Measurements from ENCODE around the gene UBA52.
A peak's percentile ranks its signal among the peaks of the same experiment; 100 is the strongest.

UBA52 gene

DNA sequence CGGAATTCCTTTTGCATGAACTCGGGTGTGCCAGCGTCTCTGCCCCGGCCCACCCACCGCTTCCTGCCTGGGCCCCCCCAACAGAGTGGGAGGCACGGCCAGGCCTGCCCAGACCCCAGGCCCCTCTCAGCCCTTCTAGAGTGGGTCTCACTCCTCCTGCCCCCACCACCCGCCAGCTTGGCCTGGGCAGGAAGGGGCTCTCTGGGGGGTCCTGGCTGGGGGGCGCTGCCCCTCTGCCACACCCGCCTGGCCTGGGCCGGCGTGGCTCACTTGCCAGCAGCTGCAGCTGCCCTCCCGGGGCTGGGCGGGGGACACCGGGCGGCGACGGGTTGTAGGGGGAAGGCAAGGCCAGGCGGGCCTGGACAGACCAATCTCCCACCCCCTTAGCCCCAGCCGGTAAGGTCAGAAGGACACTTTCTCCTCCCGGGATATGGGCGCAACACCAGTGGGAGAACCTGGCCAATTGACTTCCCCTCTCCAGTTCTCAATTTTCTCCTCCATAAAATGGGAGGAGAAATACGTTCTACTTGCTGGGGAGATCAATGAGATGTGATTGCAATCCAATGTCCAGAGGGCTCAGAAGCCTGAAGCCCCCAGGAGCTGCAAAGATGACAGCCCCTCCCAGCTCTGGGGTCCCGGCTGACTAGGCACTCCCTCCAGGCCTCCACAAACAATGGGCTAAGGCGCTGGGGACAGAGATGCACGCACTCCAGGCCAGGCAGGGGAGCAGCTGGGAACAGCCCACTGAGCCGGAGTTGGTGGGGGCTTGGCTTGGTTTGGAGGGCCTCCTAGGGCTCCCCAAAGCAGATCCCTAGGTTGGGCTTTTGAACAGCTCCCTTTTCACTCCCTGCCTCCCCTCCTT is 32.5 kb downstream of the UBA52 start:
- Histone ChIP-seq H3K36me3 (replicated peaks) (no peaks in the 10 kb centered on the region), H3K27me3 (ENCODE audit: low read depth) (peaks cover 41% of the 10 kb centered on the region), H3K4me3 (no peak overlapping the region)

DNA sequence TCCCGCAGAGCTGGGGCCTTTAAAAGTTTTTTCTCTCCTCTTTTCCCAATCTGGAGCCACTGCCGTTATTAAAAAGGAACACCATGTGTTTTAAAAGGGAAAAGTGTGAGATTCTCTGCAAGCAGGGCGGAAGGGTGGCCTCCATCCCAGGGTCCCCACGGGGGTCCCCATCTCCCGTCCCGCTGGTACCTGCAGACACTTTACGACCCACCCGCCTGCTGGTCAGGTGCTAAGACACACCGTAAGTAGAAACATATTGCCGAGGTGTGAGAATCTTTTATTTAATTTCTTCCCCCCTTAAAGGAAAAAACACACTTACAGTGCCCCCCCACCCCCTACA is 33.1 kb downstream of the UBA52 start:
- in situ Hi-C loops (cut with MboI; ENCODE audit: low sequenced_read_pairs) = no loop called here
- DNase-seq (ENCODE audit: low spot score in 2 of 2) = no peak
- Histone ChIP-seq H3K4me3 (no peak overlapping the region), H3K36me3 (replicated peaks) (no peaks in the 10 kb centered on the region), H3K27me3 (ENCODE audit: low read depth) (peaks cover 47% of the 10 kb centered on the region), H3K9me3 (no peaks in the 10 kb centered on the region), H3K4me1 (no peaks in the 10 kb centered on the region)

More for the DNA sequence above, 32.5 kb downstream of the UBA52 start:
- Histone ChIP-seq H3K9me3 (no peaks in the 10 kb centered on the region), H3K4me1 (no peaks in the 10 kb centered on the region)
- DNase-seq (ENCODE audit: low spot score in 2 of 2) = no peak
- in situ Hi-C loops (cut with MboI; ENCODE audit: low sequenced_read_pairs) = no loop called here

- in situ Hi-C loops (cut with MboI; ENCODE audit: low sequenced_read_pairs) = no loop called here
- no peaks in the 10 kb centered on the region for H3K9me3 ChIP-seq
- peak overlapping the region; percentile 27 for H3K4me3 ChIP-seq
- DNase-seq (ENCODE audit: low spot score in 2 of 2) = no peak
- no peaks in the 10 kb centered on the region for H3K36me3 ChIP-seq (replicated peaks)
- H3K27me3 ChIP-seq (ENCODE audit: low read depth) = peaks cover 51% of the 10 kb centered on the region
- H3K4me1 ChIP-seq = no peaks in the 10 kb centered on the region
Measured at GRCh38 chr19:18605196-18605545, 33.5 kb downstream of the UBA52 start.

DNA sequence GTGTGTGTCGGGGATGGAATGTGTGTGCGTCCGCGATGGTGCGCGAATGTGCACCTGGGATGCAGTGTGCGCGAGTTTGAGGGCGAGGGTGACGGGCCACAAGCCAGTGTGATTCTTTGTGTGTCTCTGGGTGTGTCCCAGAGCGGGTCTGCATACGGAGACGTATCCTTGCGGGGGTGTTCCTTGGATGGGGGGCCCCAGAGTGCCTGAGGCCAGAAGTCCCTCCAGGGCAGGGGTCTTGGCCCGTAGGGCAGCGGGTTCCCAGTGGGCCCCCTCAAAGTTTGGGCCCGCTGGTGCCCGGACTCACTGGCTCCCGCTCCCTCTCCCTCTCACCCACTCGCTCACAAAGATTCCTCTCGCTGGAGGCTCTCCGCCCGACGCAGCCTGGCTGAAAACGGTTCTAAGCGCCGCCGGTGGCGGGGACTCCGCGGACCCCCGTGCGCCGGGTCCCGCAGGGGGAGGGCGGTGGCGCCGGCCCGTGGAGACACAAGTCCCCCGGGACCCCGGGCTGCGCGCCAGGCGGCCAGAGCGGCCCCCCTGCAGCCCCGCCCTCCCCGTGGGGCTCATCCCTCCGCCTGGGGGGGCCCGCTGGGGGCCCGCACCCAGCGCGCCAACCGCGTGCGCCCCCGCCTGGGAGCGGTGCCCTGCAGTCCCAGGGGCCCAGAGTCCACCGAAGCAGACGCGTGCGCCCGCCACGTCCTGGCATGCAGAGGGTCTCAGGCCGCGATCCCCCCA is 34.1 kb downstream of the UBA52 start:
- Histone ChIP-seq H3K4me1 (no peaks in the 10 kb centered on the region), H3K4me3 (peak overlapping the region; percentile 27), H3K9me3 (no peaks in the 10 kb centered on the region), H3K27me3 (ENCODE audit: low read depth) (peaks cover 57% of the 10 kb centered on the region), H3K36me3 (replicated peaks) (no peaks in the 10 kb centered on the region)
- peak in 1 of 2 experiments; percentile 28 for DNase-seq (ENCODE audit: low spot score in 2 of 2)
- in situ Hi-C loops (cut with MboI; ENCODE audit: low sequenced_read_pairs) = no loop called here

- Histone ChIP-seq H3K27me3 (ENCODE audit: low read depth) (peaks cover 61% of the 10 kb centered on the region), H3K4me1 (peaks cover under 1% of the 10 kb centered on the region; the same call in 1 of the 2 replicates), H3K36me3 (replicated peaks) (no peaks in the 10 kb centered on the region), H3K9me3 (no peaks in the 10 kb centered on the region), H3K4me3 (peak within 1 kb of the TSS; percentile 27)
- in situ Hi-C loops (cut with MboI; ENCODE audit: low sequenced_read_pairs) = no loop called here
- no peak for DNase-seq (ENCODE audit: low spot score in 2 of 2)
Measured at GRCh38 chr19:18606281-18607225, 34.9 kb downstream of the UBA52 start, which contains the start of gene CRLF1. TSS of gene CRLF1 (minus strand) at chr19:18606799. CDS start at chr19:18606656, 143 bp downstream.

- DNase-seq (ENCODE audit: low spot score in 2 of 2) = peak in 1 of 2 experiments; percentile 41
- in situ Hi-C loops (cut with MboI; ENCODE audit: low sequenced_read_pairs) = no loop called here
- H3K27me3 ChIP-seq (ENCODE audit: low read depth) = peaks cover 70% of the 10 kb centered on the region
Measured at GRCh38 chr19:18607226-18608101, 35.8 kb downstream of the UBA52 start.

GRCh38 chr19:18608102-18608804 is 36.6 kb downstream of the UBA52 start:
- peaks cover 8% of the 10 kb centered on the region for H3K4me1 ChIP-seq
- H3K36me3 ChIP-seq (replicated peaks) = no peaks in the 10 kb centered on the region
- H3K27me3 ChIP-seq (ENCODE audit: low read depth) = peaks cover 71% of the 10 kb centered on the region
- no peaks in the 10 kb centered on the region for H3K9me3 ChIP-seq
- DNase-seq (ENCODE audit: low spot score in 2 of 2) = no peak
- in situ Hi-C loops (cut with MboI; ENCODE audit: low sequenced_read_pairs) = no loop called here
- no peak overlapping the region for H3K4me3 ChIP-seq

More at GRCh38 chr19:18607226-18608101, 35.8 kb downstream of the UBA52 start:
- peak overlapping the region; percentile 17 for H3K4me3 ChIP-seq
- H3K36me3 ChIP-seq (replicated peaks) = no peaks in the 10 kb centered on the region
- H3K4me1 ChIP-seq = peaks cover 8% of the 10 kb centered on the region
- no peaks in the 10 kb centered on the region for H3K9me3 ChIP-seq

GRCh38 chr19:18608805-18609716 is 37.4 kb downstream of the UBA52 start:
- H3K27me3 ChIP-seq (ENCODE audit: low read depth) = peaks cover 71% of the 10 kb centered on the region
- in situ Hi-C loops (cut with MboI; ENCODE audit: low sequenced_read_pairs) = no loop called here
- no peak overlapping the region for H3K4me3 ChIP-seq
- no peaks in the 10 kb centered on the region for H3K36me3 ChIP-seq (replicated peaks)
- peaks cover 8% of the 10 kb centered on the region for H3K4me1 ChIP-seq
- H3K9me3 ChIP-seq = no peaks in the 10 kb centered on the region
- no peak for DNase-seq (ENCODE audit: low spot score in 2 of 2)

DNA sequence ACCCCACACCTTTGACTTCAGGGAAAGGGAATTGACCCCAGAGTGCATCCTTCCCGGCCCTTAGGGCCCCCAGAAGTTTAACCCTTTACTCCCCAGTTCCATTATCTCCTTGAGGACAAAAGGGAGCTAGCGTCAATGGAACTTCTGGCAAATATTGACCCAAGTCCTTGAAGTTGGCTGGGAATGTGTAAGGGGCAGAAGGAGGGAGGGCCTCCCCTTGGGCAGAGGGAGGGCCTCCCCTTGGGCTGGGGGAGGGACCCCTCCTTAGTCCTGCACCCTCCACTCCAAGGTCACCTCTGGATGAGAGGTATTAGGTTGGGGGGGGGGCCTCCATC is 38.0 kb downstream of the UBA52 start:
- no peak overlapping the region for H3K4me3 ChIP-seq
- in situ Hi-C loops (cut with MboI; ENCODE audit: low sequenced_read_pairs) = no loop called here
- peaks cover 8% of the 10 kb centered on the region for H3K4me1 ChIP-seq
- no peak for DNase-seq (ENCODE audit: low spot score in 2 of 2)
- H3K9me3 ChIP-seq = no peaks in the 10 kb centered on the region
- H3K36me3 ChIP-seq (replicated peaks) = no peaks in the 10 kb centered on the region
- peaks cover 65% of the 10 kb centered on the region for H3K27me3 ChIP-seq (ENCODE audit: low read depth)

GRCh38 chr19:18610245-18610555 is 38.5 kb downstream of the UBA52 start:
- Histone ChIP-seq H3K4me1 (peaks cover 8% of the 10 kb centered on the region), H3K4me3 (no peak overlapping the region)
- DNase-seq (ENCODE audit: low spot score in 2 of 2) = no peak

DNA sequence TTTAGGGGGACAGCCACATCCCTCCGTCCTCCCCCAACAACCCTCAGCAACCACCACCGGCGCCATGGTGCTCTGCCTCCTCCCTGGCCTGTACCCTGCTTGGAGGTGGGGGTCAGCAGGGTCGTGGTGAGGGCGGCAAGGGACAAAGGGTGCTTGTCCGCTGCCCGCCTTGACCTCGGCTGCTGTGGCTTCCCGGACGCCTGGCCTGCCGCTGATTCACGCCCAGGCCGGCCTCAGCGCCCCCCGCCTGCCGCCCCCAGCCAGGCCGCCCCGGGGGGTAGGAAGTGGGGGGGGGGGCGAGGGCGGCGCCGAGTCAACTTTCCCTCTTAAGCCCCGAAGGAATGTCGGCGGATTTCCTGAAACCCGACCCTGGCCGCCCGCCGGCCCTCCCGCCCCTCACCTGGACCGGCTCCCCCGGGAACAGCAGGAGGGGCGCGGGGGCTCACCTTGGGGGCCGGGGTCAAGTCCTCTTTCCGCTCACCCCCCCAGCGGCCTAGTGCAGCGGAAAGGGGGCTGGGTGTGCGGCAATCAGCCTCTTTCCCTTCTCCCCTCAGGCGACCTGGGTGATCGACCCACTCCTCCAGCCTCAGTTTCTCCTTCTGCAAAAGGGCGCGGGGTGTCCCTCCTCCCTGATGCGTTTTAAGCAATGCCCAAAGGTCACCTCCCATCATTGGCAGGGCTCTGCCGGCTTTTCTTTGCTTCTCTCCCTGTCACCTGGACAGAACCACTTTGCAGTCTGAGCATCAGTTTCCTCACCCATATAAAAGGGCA is 39.1 kb downstream of the UBA52 start:
- Histone ChIP-seq H3K36me3 (replicated peaks) (no peaks in the 10 kb centered on the region), H3K27me3 (ENCODE audit: low read depth) (peaks cover 55% of the 10 kb centered on the region), H3K9me3 (no peaks in the 10 kb centered on the region), H3K4me1 (peaks cover 8% of the 10 kb centered on the region), H3K4me3 (no peak overlapping the region)
- no peak for DNase-seq (ENCODE audit: low spot score in 2 of 2)
- in situ Hi-C loops (cut with MboI; ENCODE audit: low sequenced_read_pairs) = no loop called here

More at GRCh38 chr19:18610245-18610555, 38.5 kb downstream of the UBA52 start:
- H3K36me3 ChIP-seq (replicated peaks) = no peaks in the 10 kb centered on the region
- no peaks in the 10 kb centered on the region for H3K9me3 ChIP-seq
- in situ Hi-C loops (cut with MboI; ENCODE audit: low sequenced_read_pairs) = no loop called here
- peaks cover 60% of the 10 kb centered on the region for H3K27me3 ChIP-seq (ENCODE audit: low read depth)

Data from HAP-1 (cell line).